Esophagus squamous epithelium (tissue), 5 donors: ENCODE results near the gene SLC44A4. TPM values are rescaled to one million over a fixed set of nuclear protein-coding genes. Genes with fewer than 3 reads are reported as not detected.
"Not testable (repeated sequence)": the region's sequence is repeated elsewhere in the genome, so short reads cannot be mapped to it uniquely, and the experiment has no call there.

Experiments
- DNase-seq: peaks from one replicate; lab custom pipeline; 2025; lab: John Stamatoyannopoulos, UW
- H3K27ac ChIP-seq, 4 donors: fragments of 200-600 bp; sonication (generic); one replicate each; pipeline ENCODE4 v1.5.1; 2016 to 2019; ENCODE audit warnings: mild to moderate bottlenecking in 1 of 4
- H3K27me3 ChIP-seq, 4 donors: fragments of 200-600 bp; sonication (generic); 1 replicate in 3 of 4; 2 replicates in 1 of 4; pipeline versions ENCODE4 v1.5.1 to v1.6.0; 2017 to 2021; ENCODE audit warnings: antibody characterized with exemption in 1 of 4
- H3K36me3 ChIP-seq, 3 donors: fragments of 200-600 bp; sonication (generic); one replicate each; pipeline ENCODE4 v1.5.1; 2016 to 2019
- H3K4me1 ChIP-seq, 3 donors: fragments of 200-600 bp; sonication (generic); one replicate each; pipeline ENCODE4 v1.5.1; 2017 to 2019
- H3K4me3 ChIP-seq, 4 donors: fragments of 200-600 bp; sonication (generic); 1 replicate in 3 of 4; 2 replicates in 1 of 4; pipeline ENCODE4 v1.5.1; 2016 to 2019; ENCODE audit warnings: mild to moderate bottlenecking in 2 of 4, moderate library complexity in 1 of 4
- H3K9me3 ChIP-seq, 3 donors: fragments of 200-600 bp; sonication (generic); one replicate each; pipeline ENCODE4 v1.5.1; 2016 to 2019
- POLR2A ChIP-seq, 4 donors: fragments of 450-650 bp; IDR thresholded peaks; one replicate each; pipeline ENCODE4 v1.6.1; 2017; ENCODE audit warnings: antibody characterized with exemption in 4 of 4, mild to moderate bottlenecking in 4 of 4, moderate library complexity in 3 of 4
- WGBS, 2 donors: methylation state at CpG; one replicate each; pipeline ENCODE4 v1.1.5; 2018; 5-methylcytosine and 5-hydroxymethylcytosine counted together
- intact Hi-C: fragments of 100-400 bp; cut with DNase I; formaldehyde crosslinking; loops from one replicate; pipeline ENCODE4 v1.15.0; 2022
- total RNA-seq, 4 donors: library from RNA; depleted of rRNA; stranded (reverse); fragments of >200 nt; gene quantifications; one replicate each; pipeline ENCODE4 v1.1.0, GENCODE V29; 2016
- TF ChIP-seq, protein P1 (sequence below), 6 experiments: fragments of 450-650 bp in 4 of 6; fragments of 200-600 bp in 2 of 6; sonication (generic) in 2 of 6; IDR thresholded peaks; one replicate each; pipeline ENCODE4 v1.5.1; 2016 to 2019; ENCODE audit warnings: antibody characterized with exemption in 6 of 6, mild to moderate bottlenecking in 4 of 6, moderate library complexity in 4 of 6
- donor health status: DM: yes; HTN: yes; CAD: no.

Gene SLC44A4
- total RNA-seq, 4 donors from 2014 or later: 0.38 to 3.6 (median 1.3) TPM; not detected in 1

DNA sequence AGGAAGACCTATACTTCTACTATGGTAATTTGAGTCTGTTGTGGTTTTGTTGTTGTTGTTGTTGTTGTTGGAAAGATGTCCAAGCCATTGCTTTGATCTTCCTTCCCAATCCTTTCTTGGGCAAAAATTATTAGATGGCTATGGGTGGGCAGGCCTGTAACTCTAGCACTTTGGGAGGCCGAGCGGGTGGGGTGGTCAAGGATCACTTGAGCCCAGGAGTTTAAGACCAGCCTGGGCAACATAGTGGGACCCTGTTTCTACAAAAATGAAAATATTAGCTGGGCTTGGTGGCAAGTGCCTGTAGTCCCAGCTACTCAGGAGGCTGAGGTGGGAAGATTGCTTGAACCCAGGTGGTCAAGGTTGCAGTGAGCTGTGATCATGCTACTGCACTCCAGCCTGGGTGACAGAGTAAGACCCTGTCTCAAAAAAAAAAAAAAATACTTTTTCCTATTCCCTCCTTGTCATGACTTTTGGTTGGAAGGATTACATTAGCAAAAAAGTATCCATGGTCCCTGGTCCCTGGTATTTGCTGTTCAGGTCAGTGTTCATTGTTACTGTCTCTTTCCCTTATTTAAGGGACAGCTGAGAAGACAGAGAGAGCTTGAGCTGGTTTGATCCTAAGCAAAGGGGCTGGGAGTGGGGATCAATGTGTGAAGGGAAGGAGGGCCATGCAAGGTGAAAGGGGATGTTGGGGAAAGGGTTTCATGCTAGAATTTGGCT, 27.9 kb downstream of the SLC44A4 start:
- intact Hi-C loops: no loop called here

DNA sequence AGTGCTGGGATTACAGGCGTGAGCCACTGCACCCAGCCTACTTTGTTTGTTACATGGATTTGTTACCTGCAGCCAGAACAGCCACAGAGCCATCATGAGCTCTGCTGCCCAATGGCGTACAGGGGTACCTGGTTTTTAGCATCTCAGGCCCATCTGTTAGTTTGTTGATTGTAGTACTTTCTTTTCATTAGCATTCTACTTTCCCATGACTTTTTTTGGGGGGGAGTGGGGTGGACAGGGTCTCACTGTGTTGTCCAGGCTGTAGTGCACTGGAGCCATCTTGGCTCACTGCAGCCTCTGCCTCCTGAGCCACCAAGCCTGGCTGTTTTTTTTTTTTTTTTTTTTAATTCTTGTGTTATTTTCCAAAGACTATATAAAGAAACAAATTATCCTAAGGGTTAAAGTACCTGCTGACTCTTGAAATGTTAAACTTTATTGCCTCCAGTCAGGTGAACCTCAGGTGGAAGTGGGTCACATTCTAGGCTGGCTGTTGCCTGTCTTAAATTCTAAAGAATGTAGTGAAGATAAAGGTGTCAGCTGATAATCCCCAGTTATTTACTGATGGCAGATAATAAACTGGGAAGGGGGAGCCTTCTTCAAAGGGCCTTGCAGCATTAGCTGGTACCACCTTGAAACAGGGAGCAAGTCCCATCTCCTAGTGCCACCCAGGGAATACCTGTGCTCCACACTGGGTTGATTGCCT, 31.4 kb downstream of the SLC44A4 start:
- Histone ChIP-seq H3K4me3 (no peak overlapping the region), H3K4me1 (no peaks in the 10 kb centered on the region), H3K27ac (no peak overlapping the region), H3K27me3 (no peaks in the 10 kb centered on the region), H3K36me3 (no peaks in the 10 kb centered on the region), H3K9me3 (no peaks in the 10 kb centered on the region)
- 69 to 83% methylated on average over 2 of the region's 2 CpGs for WGBS, 2 donors
- no peak for DNase-seq
- intact Hi-C loops: no loop called here
- TF ChIP-seq, protein P1, sequence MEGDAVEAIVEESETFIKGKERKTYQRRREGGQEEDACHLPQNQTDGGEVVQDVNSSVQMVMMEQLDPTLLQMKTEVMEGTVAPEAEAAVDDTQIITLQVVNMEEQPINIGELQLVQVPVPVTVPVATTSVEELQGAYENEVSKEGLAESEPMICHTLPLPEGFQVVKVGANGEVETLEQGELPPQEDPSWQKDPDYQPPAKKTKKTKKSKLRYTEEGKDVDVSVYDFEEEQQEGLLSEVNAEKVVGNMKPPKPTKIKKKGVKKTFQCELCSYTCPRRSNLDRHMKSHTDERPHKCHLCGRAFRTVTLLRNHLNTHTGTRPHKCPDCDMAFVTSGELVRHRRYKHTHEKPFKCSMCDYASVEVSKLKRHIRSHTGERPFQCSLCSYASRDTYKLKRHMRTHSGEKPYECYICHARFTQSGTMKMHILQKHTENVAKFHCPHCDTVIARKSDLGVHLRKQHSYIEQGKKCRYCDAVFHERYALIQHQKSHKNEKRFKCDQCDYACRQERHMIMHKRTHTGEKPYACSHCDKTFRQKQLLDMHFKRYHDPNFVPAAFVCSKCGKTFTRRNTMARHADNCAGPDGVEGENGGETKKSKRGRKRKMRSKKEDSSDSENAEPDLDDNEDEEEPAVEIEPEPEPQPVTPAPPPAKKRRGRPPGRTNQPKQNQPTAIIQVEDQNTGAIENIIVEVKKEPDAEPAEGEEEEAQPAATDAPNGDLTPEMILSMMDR (IDR thresholded peaks at IDR 0.05): no peak
- TF ChIP-seq POLR2A (IDR thresholded peaks at IDR 0.05): no peak

More for the DNA sequence above, 27.9 kb downstream of the SLC44A4 start:
- Histone ChIP-seq H3K36me3 (no peaks in the 10 kb centered on the region), H3K4me3 (no peak overlapping the region), H3K4me1 (no peaks in the 10 kb centered on the region), H3K27me3 (no peaks in the 10 kb centered on the region), H3K27ac (no peak overlapping the region), H3K9me3 (no peaks in the 10 kb centered on the region)
- TF ChIP-seq, protein P1 (IDR thresholded peaks at IDR 0.05): no peak
- no peak for TF ChIP-seq POLR2A (IDR thresholded peaks at IDR 0.05)
- DNase-seq: no peak
- WGBS, 2 donors: 100% methylated on average over 2 of the region's 2 CpGs

DNA sequence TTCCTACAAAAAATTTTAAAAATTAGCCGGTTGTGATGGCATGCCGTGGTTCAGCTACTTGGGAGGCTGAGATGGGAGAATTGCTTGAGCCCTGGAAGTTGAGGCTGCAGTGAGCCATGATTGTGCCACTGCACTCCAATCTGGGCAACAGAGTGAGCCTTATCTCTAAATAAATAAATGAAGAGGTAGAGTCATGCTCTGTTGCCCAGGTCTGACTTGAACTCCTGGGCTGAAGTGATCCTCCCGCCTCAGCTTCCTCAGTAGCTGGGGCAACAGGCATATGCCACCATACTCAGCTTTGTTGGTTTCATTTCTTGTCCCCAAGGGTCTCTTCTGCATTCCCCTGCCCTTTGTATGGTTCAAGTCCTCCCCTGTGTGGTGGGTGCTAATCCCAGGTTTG, 34.3 kb downstream of the SLC44A4 start:
- no peak overlapping the region for H3K27ac ChIP-seq
- WGBS, 2 donors: 94 to 96% methylated on average over 2 to 3 of the region's 3 CpGs
- H3K4me1 ChIP-seq: no peaks in the 10 kb centered on the region
- no peak for DNase-seq
- no peak for TF ChIP-seq POLR2A (IDR thresholded peaks at IDR 0.05)
- TF ChIP-seq, protein P1 (IDR thresholded peaks at IDR 0.05): no peak
- no peaks in the 10 kb centered on the region for H3K9me3 ChIP-seq
- intact Hi-C loops: no loop called here
- peaks cover 9 to 21% (median 16%) of the 10 kb centered on the region in 3 donors for H3K36me3 ChIP-seq
- no peak overlapping the region for H3K4me3 ChIP-seq
- H3K27me3 ChIP-seq: no peaks in the 10 kb centered on the region

DNA sequence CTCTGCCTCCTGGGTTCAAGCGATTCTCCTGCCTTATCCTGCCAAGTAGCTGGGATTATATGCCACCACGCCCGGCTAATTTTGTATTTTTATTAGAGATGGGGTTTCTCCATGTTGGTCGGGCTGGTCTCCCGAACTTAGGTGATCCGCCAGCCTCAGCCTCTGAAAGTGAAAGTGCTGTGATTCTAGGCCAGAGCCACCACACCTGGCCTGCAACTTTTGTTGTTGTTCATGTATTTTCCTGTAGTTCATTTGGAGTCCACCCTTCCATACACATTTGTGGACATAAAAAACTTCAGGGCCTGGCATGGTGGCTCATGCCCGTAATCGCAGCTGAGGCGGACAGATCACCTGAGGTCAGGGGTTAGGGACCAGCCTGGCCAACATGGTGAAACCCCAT, 36.7 kb downstream of the SLC44A4 start:
- Histone ChIP-seq H3K27me3 (no peaks in the 10 kb centered on the region), H3K4me3 (no peak overlapping the region), H3K9me3 (no peaks in the 10 kb centered on the region), H3K4me1 (peaks cover 13 to 21% (median 16%) of the 10 kb centered on the region in 3 donors), H3K36me3 (peaks cover 11 to 46% (median 34%) of the 10 kb centered on the region in 3 donors), H3K27ac (peak overlapping the region in 2 of 4 donors; percentile 25 to 29)
- no peak for DNase-seq
- no peak for TF ChIP-seq POLR2A (IDR thresholded peaks at IDR 0.05)
- TF ChIP-seq, protein P1 (IDR thresholded peaks at IDR 0.05): no peak
- WGBS, 2 donors: 54 to 66% methylated on average over 7 to 9 of the region's 9 CpGs
- intact Hi-C loops: no loop called here

DNA sequence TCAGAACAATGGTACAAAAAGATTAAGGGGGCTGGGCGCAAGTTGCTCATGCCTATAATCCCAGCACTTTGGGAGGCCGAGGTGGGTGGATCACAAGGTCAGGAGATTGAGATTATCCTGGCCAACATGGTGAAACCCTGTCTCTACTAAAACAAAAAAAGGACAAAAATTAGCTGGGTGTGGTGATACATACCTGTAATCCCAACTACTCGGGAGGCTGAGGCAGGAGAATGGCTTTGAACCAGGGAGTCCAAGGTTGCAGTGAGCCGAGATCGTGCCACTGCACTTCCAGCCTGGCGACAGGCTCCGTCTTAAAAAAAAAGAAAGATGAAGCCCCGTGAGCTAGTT, 39.0 kb downstream of the SLC44A4 start:
- Histone ChIP-seq H3K4me1 (peaks cover 16 to 41% (median 31%) of the 10 kb centered on the region in 3 donors), H3K36me3 (peaks cover 11 to 53% (median 35%) of the 10 kb centered on the region in 3 donors)
- H3K4me3 ChIP-seq, H3K27ac ChIP-seq, H3K27me3 ChIP-seq, H3K9me3 ChIP-seq, DNase-seq: not testable (repeated sequence)
- intact Hi-C loops: loop anchor here (10.0 kb wide), 2 partner anchors 105 to 155 kb away; partner anchors contain the start of genes CLIC1 and LY6G5C
- 83 to 85% methylated on average over 8 of the region's 8 CpGs for WGBS, 2 donors
